EL (cell line): ENCODE results near the gene WDR18.

Experiments
- DNase-seq: peaks from one replicate; pipeline ENCODE4 v3.0.0-alpha.2; 2016

WDR18 gene

DNA sequence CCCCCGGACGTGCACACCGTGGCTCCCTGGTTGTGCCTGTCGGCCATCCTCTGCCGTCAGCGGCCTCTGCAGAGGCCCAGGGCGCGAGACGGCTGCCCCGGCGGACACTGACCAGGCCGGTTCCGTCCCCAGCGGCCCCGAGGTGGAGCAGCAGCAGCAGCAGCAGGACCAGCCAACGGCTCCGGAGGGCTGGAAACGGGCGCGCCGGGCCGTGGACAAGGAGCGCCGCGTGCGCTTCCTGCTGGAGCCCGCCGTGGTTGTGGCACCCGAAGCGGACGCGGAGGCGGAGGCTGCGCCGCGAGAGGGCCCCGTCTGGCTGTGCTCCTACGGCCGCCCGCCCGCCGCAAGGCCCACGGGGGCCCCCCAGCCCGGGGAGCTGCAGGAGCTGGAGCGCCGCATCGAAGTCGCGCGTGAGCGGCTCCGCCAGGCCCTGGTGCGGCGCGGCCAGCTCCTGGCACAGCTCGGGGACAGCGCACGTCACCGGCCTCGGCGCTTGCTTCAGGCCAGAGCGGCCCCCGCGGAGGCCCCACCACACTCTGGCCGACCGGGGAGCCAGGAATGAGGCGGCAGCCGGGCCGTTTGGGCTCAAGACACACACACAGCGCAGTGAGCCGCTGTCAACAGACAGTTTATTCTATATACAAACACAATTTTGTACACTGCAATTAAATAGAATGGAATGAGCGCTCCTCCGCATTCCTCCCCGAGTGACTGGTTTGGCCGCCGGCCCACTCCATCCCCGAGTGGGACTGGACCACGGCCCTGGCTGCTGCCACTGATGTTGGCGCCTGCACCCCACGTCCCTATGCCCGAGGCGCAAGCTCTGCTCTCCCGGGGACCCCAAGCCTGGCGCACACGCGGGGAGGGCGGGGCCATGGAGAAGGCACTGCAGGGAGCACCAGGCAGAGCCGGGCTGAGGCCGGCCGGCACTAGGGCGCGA lies 25.2 kb downstream of the WDR18 start:
- DNase-seq: no peak

DNA sequence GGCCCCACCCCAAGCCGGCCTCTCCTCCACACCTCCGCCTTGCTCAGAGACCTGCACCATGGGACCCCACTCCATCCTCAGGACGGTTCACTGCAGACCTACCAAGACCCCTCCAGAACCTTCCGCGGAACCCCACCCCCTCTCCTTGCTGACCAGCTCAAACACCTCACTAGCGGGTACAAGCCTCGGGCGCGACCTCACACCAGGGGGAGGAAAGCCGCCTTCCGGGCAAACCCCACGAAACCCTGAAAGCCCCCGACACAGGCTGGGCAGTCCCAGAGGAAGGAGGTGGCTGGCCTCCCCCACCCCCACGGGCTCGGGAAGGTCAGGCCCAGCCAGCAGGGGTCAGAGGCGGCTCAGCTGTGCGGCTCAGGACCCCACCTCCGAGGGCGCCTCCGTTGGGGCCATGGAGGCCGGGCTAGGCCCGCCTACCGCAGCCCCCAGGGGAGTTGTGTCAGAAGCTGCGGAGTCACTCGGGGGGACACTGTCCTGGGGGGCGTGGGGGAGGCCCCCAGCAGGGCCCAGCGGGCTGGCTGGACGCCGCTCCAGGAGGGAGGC lies 25.9 kb downstream of the WDR18 start:
- no peak for DNase-seq

GRCh38 chr19:1010586-1011510 lies 26.7 kb downstream of the WDR18 start:
- DNase-seq: no peak

GRCh38 chr19:1011831-1012333 lies 27.7 kb downstream of the WDR18 start:
- no peak for DNase-seq

- DNase-seq: no peak
Observed at GRCh38 chr19:1012334-1012733, 28.2 kb downstream of the WDR18 start.

GRCh38 chr19:1013218-1013617 lies 29.1 kb downstream of the WDR18 start:
- DNase-seq: no peak

- no peak for DNase-seq
Observed at GRCh38 chr19:1014161-1015060, 30.3 kb downstream of the WDR18 start.

GRCh38 chr19:1015061-1015781 lies 31.1 kb downstream of the WDR18 start:
- no peak for DNase-seq

- DNase-seq: no peak
Observed at GRCh38 chr19:1015782-1016646, 31.9 kb downstream of the WDR18 start.

GRCh38 chr19:1016647-1017114 lies 32.5 kb downstream of the WDR18 start:
- DNase-seq: peak; percentile 61

GRCh38 chr19:1017115-1017905 lies 33.2 kb downstream of the WDR18 start:
- no peak for DNase-seq

DNA sequence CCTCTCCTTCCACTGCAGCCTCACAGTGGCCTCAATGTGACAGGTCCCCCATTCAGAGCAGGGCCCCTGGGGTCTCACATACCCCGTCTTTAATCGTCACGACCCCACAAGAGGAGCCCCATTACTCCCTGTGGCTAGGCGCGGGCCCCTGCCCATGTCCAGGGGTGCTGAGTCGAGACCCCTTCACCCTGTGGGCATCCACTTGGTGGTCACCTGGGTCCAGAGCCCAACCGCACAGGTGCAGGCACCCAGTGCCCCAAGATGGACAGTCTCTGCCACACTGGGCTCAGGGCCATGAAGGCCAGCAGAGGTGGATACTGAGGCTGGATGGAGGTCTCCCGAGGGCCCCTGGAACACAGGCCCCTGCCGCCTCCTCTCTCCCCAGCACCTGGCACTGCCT lies 33.8 kb downstream of the WDR18 start:
- no peak for DNase-seq

DNA sequence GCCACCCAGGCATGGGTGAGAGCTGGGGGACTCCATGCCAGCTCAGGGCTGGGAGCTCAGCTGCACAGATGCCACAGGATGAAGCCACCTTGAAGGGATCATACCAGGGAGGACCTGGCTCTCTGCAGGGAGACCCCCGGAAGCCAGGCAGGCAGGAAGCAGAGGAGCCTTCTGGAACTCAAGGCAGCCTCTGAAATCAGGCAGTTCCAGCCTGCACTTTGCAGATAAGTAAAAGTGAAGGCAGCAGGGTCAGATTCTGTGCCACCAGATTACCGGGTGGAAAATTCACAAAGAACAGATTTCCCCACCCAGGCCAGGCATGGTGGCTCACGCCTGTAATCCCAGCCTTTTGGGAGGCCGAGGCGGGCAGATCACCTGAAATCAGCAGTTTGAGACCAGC lies 34.2 kb downstream of the WDR18 start:
- DNase-seq: no peak

DNA sequence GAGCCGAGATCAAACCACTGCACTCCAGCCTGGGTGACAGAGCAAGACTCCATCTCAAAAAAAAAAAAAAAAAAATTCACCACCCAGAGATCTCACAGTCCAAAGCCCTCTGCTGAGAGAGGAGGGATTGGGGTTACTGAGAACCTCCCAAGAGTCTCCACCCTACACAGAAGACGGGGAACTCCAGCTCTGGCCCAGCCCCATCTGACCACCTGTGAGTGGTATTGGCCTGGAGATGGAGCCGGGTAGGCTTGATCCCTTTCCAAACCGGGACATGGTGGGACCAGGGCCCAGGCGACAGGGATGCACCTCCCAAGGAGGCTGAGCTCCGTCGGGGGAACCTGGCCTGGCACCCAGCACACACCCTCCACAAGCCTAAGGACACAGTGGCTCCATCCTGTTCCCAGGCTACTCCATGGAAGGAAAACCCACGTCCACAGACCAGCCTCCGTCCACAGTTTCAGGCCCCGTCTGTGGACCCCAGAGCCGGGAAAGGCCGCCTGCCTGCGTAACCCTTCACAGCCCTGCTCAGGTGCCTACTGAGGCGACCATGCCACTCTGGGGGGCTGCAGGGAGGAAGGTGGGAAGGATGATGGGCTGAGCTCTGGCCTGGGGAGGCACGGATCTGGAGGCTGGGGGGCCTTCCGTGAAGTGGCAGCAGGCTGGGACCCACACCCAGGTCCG lies 34.9 kb downstream of the WDR18 start:
- DNase-seq: no peak

GRCh38 chr19:1019616-1019961 lies 35.4 kb downstream of the WDR18 start:
- no peak for DNase-seq

DNA sequence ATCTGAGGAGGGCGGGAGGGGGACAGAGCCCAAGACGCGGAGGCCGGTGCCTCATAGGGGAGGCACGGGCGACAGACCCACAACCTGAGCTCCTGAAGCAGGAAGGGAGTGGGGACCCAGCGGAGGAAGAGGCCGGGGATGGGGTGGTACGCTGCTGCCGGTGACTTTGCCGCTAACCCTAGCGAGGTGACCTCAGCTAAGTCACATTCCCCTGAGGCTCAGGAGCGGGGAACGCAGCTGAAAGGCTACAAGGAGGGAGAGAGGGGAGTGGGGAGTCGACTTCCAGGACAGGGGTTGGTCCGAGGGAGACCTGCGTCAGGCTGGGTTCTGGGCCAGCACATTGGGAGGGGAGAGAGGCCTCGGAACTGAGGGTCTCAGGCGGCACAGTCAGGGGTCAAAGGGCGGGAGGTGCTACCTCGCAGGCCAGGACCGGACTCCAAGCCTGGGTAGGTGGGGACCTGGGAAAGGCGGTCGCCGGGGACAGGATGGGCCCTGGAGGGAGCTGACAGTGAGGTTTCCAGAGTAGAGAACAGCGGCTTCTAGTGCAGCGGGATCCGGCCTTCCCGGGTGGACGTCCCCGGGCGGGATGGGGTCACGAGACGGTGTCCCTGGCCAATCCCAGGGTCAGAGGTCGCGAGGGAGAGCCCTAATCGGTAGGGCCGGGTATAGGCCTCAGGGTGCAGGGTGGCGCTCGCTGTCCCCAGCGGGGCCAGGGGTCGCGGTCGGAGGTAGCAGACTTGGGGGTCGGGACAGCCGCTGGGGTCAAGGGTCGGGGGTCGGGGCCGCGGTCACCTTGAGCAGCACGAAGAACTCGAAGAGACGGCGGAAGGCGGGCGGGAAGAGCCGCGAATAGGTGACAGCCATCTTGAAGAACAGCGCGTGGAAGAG lies 36.1 kb downstream of the WDR18 start:
- DNase-seq: no peak

- peak; percentile 97 for DNase-seq
Observed at GRCh38 chr19:1020868-1021425, 36.8 kb downstream of the WDR18 start, which contains the start of gene TMEM259. TMEM259 (minus strand) TSS chr19:1021123; CDS start chr19:1020996, 127 bp downstream.
